GM12891 (cell line): ENCODE data around the gene UTRN.

Experiments
- POLR2AphosphoS5 ChIP-seq: IDR thresholded peaks from 2 replicates; pipeline ENCODE4 v1.6.1; 2011; ENCODE audit warnings: low read depth, low read length, control low read depth
- TAF1 ChIP-seq: IDR thresholded peaks from 2 replicates; pipeline ENCODE4 v1.6.1; 2011; ENCODE audit warnings: low read depth, low read length, control low read depth

GRCh38 chr6:144285798-144286502 lies 815 bp downstream of the UTRN start:
- TF ChIP-seq TAF1, result no peak
- TF ChIP-seq POLR2AphosphoS5, result no peak
